ENCODE results near the gene SLC4A7.

SLC4A7 gene

DNA sequence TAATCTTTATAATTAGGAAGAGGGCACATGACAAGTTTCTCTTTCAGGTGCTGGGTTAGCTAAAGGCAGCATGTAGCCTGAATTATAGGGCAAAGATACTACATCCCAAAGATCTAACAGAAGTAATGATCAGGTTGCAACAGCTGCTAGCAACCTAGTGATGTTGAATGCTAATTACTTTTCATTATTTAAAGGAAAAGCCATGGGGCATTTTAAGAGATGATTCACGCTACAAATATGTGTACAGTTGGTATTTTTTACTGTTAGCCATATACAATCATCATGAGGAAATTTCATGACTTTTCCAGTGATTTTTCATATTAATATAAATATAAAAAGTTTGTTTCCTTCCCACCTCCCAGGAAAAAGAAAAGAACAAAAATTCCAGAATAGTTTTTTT, 158.0 kb downstream of the SLC4A7 start:
- DNase-seq (ENCODE audit: low read depth in 4 of 4, low spot score in 1 of 4) = no peak

- no peak for DNase-seq (ENCODE audit: low read depth in 4 of 4, low spot score in 1 of 4)
These were observed 158.8 kb downstream of the SLC4A7 start for GRCh38 chr3:27325419-27325818.

DNA sequence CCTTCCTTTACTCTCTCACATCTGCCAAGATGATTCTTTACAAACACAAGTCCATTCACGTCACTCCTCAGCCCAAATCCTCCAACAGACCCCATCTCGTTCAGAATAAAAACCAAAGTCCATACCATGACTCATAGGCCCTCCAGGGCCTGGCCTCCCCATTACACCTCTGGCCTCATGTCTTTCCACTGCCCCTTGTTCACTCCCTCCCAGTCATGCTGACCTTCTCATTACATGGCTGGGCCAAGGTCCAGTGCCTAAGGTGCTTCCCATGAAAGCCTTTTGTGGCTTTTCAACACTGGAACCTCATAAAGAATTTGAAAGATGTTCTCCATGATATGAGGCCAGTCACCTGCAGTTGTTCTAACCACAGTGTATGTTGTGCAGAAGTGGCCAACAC, 159.5 kb downstream of the SLC4A7 start:
- DNase-seq (ENCODE audit: low read depth in 4 of 4, low spot score in 1 of 4) = no peak

DNA sequence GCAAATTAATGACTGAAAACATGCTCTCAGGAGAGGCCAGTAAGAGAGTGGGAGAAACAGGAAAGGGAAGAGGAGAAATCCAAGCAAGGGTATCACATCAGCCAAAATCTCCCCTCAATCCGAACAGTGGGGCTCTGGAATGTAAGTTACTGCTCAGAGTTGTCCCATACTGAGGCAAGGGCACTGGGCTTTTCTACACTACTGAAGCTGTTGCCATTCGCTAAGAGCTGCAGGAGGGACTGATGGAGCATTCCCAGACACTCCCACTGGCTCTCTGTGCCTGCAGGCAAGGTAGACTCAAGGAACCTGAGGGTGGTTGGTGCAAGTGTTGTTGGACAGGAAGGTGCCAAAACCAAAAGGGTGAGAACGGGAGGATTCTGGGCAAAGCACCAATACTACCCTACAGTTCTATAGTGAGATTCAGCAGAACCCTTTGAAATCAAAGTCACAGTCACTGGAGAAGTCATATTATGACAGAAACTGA, 161.1 kb downstream of the SLC4A7 start:
- DNase-seq (ENCODE audit: low read depth in 4 of 4, low spot score in 1 of 4) = no peak
